Muscle of arm (tissue), 12 donors: ENCODE data around the gene LBHD1. TPM values are rescaled to one million over a fixed set of nuclear protein-coding genes. Genes with fewer than 3 reads are reported as not detected.
"Not testable (repeated sequence)": the region's sequence is repeated elsewhere in the genome, so short reads cannot be mapped to it uniquely, and the experiment has no call there.

Experiments
- DNase-seq: peaks from one replicate; pipeline ENCODE4 v3.0.0-alpha.2; 2013
- polyA plus RNA-seq, 12 donors: library from polyadenylated mRNA; unstranded; fragments of 120-200 nt; gene quantifications; one replicate each; pipeline ENCODE4 v1.2.1, GENCODE V29; 2013; ENCODE audit not compliant: insufficient read length in 12 of 12

LBHD1 gene
- polyA plus RNA-seq, 12 donors = 3.3 to 9.5 (median 6.4) TPM; not detected in 1

- DNase-seq = no peak
Measured at GRCh38 chr11:62702246-62702645, 30.2 kb upstream of the LBHD1 start.

GRCh38 chr11:62694455-62695167 is 22.5 kb upstream of the LBHD1 start:
- peak; percentile 80 for DNase-seq

DNA sequence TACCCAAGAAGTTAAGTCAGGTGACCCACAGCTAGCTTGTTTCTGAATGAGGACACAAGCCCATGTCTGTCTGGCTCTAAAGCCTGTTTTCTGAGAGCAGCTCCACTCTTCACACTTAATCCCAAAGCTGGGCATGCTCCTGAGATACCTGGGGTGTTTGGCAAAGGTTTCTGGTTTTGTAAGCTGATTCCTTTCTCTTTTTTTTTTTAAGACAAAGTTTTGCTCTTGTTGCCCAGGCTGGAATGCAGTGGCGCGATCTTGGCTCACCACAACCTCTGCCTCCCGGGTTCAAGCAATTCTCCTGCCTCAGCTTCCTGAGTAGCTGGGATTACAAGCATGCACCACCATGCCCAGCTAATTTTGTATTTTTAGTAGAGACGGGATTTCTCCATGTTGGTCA is 21.6 kb upstream of the LBHD1 start:
- not testable (repeated sequence) for DNase-seq

GRCh38 chr11:62689421-62690183 is 17.5 kb upstream of the LBHD1 start, which contains the start of gene LRRN4CL:
Gene LRRN4CL, minus strand, starts transcription at chr11:62689530. Its CDS starts 1,022 bp downstream, at chr11:62688508.
- peak; percentile 92 for DNase-seq

GRCh38 chr11:62688491-62688890 is 16.4 kb upstream of the LBHD1 start:
- no peak for DNase-seq

DNA sequence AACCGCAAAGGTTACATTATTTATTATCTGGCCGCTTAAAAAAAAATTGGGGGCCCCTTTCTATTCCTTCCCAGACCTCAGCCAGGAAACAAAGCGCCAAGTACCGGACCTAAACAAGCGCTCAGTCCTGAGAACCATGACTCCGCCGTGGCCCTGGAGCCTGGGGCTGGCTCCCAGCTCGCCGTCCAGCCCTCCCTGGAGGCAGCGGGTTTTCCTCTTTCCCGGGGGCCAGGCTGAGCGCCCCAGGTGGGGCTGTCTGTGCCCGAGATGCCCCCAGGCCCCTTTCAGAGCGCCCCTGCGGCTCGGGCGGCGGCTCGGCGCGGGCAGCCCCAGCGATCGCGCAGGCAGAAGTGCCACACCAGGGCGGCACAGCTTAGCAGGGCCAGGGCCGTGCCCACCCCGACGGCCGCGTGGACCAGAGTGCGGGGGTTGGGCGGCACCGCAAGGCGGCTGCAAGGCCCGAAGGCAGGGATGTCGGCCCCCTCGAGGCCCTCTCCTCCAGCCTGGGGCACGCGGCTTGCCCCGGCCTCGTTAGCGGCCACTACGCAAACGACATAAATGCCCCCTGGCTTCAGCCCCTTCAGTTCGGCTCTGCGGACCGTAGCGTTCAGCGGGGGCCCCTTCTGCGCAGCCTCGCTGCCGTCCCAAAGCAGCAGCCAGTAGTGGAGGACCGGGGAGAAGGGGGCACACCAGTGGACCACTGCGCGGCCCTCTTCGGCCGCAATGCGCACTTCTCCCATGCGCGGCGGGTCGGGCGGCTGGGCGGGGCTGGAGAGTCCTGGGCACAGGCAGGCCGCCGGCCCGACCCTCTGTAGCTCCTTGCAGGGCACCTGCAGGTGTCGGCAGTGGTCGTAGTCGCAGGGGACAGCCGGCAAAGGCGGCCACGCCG is 15.7 kb upstream of the LBHD1 start:
- DNase-seq = no peak

- DNase-seq = no peak
Measured at GRCh38 chr11:62682518-62682917, 10.5 kb upstream of the LBHD1 start.

GRCh38 chr11:62680825-62681240 is 8.8 kb upstream of the LBHD1 start:
- DNase-seq = no peak

- DNase-seq = peak; percentile 94
Measured at GRCh38 chr11:62678770-62679696, 7.0 kb upstream of the LBHD1 start, which contains the start of gene UBXN1. Gene UBXN1, minus strand, starts transcription at chr11:62679073. Its CDS starts 150 bp downstream, at chr11:62678923.

DNA sequence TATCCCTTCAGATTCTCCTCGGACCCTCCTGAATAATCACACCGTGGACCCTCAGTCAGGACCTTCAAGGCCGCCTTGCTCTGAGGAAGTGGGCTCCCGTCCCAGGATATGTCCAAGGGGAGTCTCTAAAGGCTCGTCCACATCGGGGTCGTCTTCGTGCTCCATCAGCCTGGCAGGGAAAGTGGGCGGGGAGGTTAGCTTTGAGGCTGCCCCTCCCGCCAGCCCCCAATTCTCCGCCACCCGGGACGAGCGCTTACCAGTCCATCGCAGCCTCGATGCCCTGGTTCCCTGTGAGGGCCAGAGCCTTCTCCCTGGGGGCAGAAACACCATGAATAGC is 6.3 kb upstream of the LBHD1 start:
- no peak for DNase-seq

GRCh38 chr11:62677714-62678113 is 5.6 kb upstream of the LBHD1 start:
- DNase-seq = no peak

DNA sequence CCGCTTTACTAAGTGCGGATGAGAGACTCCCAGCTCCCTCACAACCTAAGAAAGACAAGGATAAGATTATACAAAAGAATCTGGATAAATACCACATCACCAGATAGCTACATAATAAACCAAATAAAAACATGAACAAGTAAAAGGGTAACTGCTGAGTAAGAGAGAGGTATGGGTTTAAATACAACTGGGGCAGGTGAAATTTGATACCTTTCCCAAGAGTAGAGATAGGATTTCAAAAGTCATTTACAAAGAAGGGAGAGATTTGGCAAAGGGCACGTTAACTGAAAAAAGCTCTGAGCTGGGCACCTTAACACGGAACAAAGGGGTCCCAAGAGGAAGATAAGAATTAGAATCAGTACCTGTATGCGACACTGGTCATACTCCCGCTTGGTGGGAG is 5.1 kb upstream of the LBHD1 start:
- no peak for DNase-seq

DNA sequence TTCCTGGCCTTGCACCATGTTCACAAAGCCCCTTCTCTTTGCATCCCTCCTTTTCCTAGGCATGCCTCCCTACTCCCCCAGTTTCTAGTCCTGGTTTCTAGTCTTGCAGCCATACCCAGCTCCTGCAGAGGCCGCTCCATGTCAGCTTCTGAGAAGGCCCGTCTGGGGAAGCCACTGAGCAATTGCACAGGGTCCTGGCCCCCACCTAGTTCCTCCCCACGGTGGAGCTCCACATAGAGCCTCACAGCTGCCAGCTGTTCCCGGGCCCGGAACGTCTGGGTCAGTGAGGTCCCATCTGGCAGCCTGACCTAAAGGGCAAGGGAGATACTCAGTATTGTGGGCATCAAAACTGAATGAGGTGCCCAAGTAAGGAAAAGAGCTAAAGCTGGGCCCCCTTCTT is 4.6 kb upstream of the LBHD1 start:
- DNase-seq = no peak

GRCh38 chr11:62675415-62675814 is 3.3 kb upstream of the LBHD1 start:
- not testable (repeated sequence) for DNase-seq

DNA sequence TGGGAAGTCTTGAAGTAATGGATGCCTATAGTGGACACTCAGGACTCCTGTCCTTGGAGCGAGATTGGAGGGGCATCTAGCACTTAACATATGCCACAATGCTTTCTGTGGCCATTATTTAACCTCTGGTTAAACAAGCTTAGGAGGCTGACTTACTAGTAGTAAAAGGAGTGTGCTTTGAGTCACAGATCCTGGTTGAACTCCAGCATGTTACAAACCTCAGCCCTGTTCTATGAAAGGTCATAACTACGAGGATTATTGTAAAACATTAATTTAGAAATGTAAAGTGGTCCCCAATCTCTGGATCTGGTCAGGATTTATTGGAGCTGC is 1.1 kb upstream of the LBHD1 start:
- no peak for DNase-seq

GRCh38 chr11:62671236-62671607 is 845 bp downstream of the LBHD1 start:
- no peak for DNase-seq

DNA sequence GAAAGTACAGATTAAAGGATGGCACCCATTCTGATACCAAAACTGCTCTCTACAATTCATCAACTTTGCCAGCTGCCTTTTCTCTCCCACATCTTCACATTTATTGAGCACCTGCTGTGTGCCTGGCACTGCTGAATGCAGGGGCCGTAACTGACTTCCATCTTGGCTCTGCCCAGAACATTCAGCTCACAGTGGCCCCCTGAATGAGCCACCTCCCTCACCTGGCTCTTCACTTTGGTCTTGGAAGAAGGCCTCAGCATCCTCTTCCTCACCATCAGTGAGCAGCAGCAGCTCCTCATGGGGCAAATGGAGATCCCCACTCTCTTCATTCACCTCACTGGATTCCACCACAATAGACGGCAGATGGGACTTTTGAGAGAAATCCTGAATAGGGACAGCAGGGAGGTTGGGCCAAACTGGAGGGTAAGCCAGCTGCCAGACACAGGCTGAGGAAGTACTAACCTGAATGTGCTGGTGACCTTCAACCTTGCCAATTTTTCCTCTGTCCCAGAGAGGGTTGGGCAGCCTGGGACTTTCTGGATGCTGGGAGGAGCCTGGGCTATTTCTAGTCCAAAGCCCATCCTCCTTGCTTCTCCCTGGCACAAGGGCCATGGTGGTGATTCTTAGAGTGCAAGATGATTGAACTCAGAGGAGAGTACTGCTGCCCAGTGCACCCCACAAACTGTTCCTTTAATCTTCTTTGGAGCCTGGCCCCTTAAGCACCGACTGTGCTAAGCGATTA is 2.5 kb downstream of the LBHD1 start:
- DNase-seq = no peak

DNA sequence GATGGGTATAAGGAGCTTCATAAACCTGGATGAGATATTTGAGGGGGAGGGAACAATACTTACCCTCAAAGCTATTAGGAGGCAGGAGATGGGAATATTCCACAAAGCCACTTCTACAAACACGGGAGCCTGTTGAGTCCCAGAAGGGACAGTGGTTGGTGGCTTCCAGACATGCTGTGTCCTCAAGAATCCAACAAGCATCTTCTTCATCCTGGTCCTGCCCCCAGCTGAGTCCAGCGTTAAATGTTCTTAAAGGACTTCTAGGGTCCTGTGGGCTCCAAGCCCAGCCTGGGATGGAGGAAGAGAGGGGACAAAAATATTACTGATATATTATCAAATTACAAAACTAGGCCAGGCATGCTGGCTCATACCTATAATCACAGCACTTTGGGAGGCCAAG is 4.6 kb downstream of the LBHD1 start:
- no peak for DNase-seq

DNA sequence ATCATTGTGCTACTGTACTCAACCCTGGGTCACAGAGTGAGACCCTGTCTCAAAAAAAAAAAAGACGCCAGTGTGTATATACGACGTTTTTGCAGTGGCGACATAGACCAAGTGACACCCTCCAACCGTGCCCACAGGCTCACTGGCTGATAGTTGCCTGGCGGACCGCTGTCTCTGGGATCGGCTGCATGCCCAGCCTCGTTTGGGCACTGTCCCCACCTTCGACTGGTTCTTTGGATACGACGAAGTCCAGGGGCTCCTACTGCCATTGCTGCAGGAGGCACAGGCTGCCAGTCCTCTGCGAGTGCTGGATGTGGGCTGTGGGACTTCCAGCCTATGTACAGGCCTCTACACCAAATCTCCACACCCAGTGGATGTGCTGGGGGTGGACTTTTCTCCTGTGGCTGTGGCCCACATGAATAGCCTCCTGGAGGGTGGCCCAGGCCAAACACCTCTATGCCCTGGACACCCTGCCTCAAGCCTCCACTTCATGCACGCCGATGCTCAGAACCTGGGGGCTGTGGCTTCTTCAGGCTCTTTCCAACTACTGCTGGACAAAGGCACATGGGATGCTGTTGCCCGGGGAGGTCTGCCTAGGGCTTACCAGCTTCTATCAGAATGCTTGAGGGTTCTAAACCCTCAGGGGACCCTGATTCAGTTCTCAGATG is 5.7 kb downstream of the LBHD1 start:
- no peak for DNase-seq
